ENCODE measurements around the gene CPSF6. TPM values are rescaled to one million over a fixed set of nuclear protein-coding genes. Genes with fewer than 3 reads are reported as not detected.
"Not testable (repeated sequence)": the region's sequence is repeated elsewhere in the genome, so short reads cannot be mapped to it uniquely, and the experiment has no call there.

The CPSF6 gene
- 10 to 100 TPM; 45.5 to 68.0 (median 57.2) TPM for polyA plus RNA-seq (ENCODE audit: insufficient read length in 10 of 10)
- long read RNA-seq, donor 1, full-length matches to known transcripts: 10 of 10 reads
- long read RNA-seq, donor 1, partial matches to known transcripts: 0 of 10 reads
- long read RNA-seq, donor 1, other reads (novel, unspliced or antisense): 0 of 10 reads
- long read RNA-seq, donor 2, full-length matches to known transcripts: 8 of 8 reads
- long read RNA-seq, donor 2, partial matches to known transcripts: 0 of 8 reads
- long read RNA-seq, donor 2, other reads (novel, unspliced or antisense): 0 of 8 reads
- long read RNA-seq, donor 3: 0 reads
- long read RNA-seq, donor 4, full-length matches to known transcripts: 3 of 3 reads
- long read RNA-seq, donor 4, partial matches to known transcripts: 0 of 3 reads
- long read RNA-seq, donor 4, other reads (novel, unspliced or antisense): 0 of 3 reads
- long read RNA-seq, donor 5, full-length matches to known transcripts: 10 of 17 reads
- long read RNA-seq, donor 5, partial matches to known transcripts: 7 of 17 reads
- long read RNA-seq, donor 5, other reads (novel, unspliced or antisense): 0 of 17 reads
- long read RNA-seq, donor 6, full-length matches to known transcripts: 9 of 9 reads
- long read RNA-seq, donor 6, partial matches to known transcripts: 0 of 9 reads
- long read RNA-seq, donor 6, other reads (novel, unspliced or antisense): 0 of 9 reads
- long read RNA-seq, donor 7, full-length matches to known transcripts: 4 of 12 reads
- long read RNA-seq, donor 7, partial matches to known transcripts: 8 of 12 reads
- long read RNA-seq, donor 7, other reads (novel, unspliced or antisense): 0 of 12 reads
- long read RNA-seq, donor 8, full-length matches to known transcripts: 6 of 11 reads
- long read RNA-seq, donor 8, partial matches to known transcripts: 0 of 11 reads
- long read RNA-seq, donor 8, other reads (novel, unspliced or antisense): 5 of 11 reads
- long read RNA-seq, donor 9, full-length matches to known transcripts: 4 of 4 reads
- long read RNA-seq, donor 9, partial matches to known transcripts: 0 of 4 reads
- long read RNA-seq, donor 9, other reads (novel, unspliced or antisense): 0 of 4 reads

GRCh38 chr12:69239352-69239921 lies at the start of gene CPSF6:
Gene CPSF6 (plus strand): TSS chr12:69239569. CDS start chr12:69239647, 78 bp downstream.
- DNase-seq: peak; percentile 94 to 98 (median 96)

GRCh38 chr12:69196302-69197288 lies 42.8 kb upstream of the CPSF6 start:
- no peak for DNase-seq

- not testable (repeated sequence) for DNase-seq
These were observed 39.4 kb upstream of the CPSF6 start for GRCh38 chr12:69199976-69200375.

- no peak for DNase-seq
These were observed 35.2 kb upstream of the CPSF6 start for GRCh38 chr12:69204191-69204590.

- DNase-seq: no peak
These were observed 28.7 kb upstream of the CPSF6 start for GRCh38 chr12:69210661-69211060.

GRCh38 chr12:69211160-69211559 lies 28.2 kb upstream of the CPSF6 start:
- DNase-seq: no peak

GRCh38 chr12:69214169-69214568 lies 25.2 kb upstream of the CPSF6 start:
- DNase-seq: no peak

GRCh38 chr12:69225251-69225910 lies 14.0 kb upstream of the CPSF6 start:
- no peak for DNase-seq

GRCh38 chr12:69231479-69231878 lies 7.9 kb upstream of the CPSF6 start:
- no peak for DNase-seq

GRCh38 chr12:69238589-69239351 lies 599 bp upstream of the CPSF6 start:
- DNase-seq: no peak

GRCh38 chr12:69239922-69240630 lies 707 bp downstream of the CPSF6 start:
- peak; percentile 33 to 88 (median 53) for DNase-seq

GRCh38 chr12:69240631-69240995 lies 1.2 kb downstream of the CPSF6 start:
- peak in 1 of 3 donors; percentile 36 for DNase-seq

- peak in 1 of 3 donors; percentile 7 for DNase-seq
These were observed 2.2 kb downstream of the CPSF6 start for GRCh38 chr12:69241438-69242092.

- no peak for DNase-seq
These were observed 4.0 kb downstream of the CPSF6 start for GRCh38 chr12:69243099-69244084.

- DNase-seq: no peak
These were observed 8.1 kb downstream of the CPSF6 start for GRCh38 chr12:69247268-69248018.

- no peak for DNase-seq
These were observed 12.7 kb downstream of the CPSF6 start for GRCh38 chr12:69252033-69252432.
